GM21825 (cell line): Measurements from ENCODE around the gene UST.
"Not testable (repeated sequence)": the region's sequence is repeated elsewhere in the genome, so short reads cannot be mapped to it uniquely, and the experiment has no call there.

Source experiments
- ATAC-seq: cut with Tn5 transposase; IDR thresholded peaks from one replicate; pipeline ENCODE4 v1.9.1; 2021; ENCODE audit warnings: mild to moderate bottlenecking, moderate library complexity; ENCODE audit not compliant: unreplicated experiment

The UST gene

GRCh38 chr6:148998704-148999103, 251.9 kb downstream of the UST start:
- no peak for ATAC-seq

GRCh38 chr6:148999501-148999900, 252.7 kb downstream of the UST start:
- no peak for ATAC-seq

GRCh38 chr6:148999929-149000468, 253.2 kb downstream of the UST start:
- ATAC-seq, result no peak

DNA sequence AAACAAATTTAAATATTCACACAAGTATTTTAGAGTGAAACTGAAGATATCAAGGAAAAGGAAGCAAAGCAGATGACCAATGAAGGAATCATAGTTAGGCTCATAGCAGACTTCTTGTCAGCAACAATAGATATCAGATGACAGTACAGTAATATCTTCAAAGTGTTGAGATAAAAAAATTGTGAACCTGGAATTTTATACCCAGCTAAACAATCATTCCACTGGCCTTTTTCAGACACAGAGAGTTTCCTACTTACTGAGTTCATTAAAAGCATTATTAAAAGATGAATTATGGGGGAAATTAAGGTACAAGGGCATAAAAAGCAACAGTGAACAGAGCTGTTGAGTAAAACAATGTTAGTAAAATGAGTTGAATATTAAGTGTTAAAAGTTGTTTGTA, 254.6 kb downstream of the UST start:
- ATAC-seq, result no peak

GRCh38 chr6:149003560-149003959, 256.7 kb downstream of the UST start:
- ATAC-seq, result no peak

- no peak for ATAC-seq
Observed at GRCh38 chr6:149004664-149005063, 257.8 kb downstream of the UST start.

DNA sequence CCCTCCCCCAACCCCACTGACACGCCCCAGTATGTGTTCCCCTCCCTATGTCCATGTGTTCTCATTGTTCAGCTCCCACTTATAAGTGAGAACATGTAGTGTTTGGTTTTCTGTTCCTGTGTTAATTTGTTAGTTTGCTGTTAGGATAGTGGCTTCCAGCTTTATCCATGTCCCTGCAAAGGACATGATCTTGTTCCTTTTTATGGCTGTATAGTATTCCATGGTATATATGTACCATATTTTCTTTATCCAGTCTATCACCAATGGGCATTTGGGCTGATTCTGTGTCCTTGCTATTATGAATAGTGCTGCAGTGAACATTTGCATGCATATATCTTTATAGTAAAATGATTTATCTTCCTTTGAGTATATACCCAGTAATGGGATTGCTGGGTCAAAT, 259.4 kb downstream of the UST start:
- ATAC-seq, result not testable (repeated sequence)

GRCh38 chr6:149006671-149007070, 259.8 kb downstream of the UST start:
- no peak for ATAC-seq

DNA sequence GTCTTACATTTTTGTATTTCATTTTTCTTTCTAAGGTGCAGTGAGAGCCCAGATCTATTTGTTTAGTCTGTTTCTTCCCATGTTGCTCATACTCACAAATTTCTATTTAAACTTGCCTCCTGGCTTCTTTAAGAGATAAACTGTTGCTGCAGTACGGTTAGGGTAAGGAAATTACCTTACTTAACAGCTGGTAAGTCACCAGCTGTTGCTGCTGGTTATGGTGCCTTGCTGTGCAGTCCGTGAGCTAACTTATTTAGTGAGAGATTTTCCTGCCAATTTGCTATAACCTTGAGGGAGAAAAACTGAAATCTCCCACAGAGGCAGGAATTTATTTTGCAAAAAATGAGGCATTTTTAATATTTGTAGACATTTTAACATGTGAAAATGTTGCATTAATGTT, 261.0 kb downstream of the UST start:
- ATAC-seq, result no peak

GRCh38 chr6:149008741-149009140, 261.9 kb downstream of the UST start:
- no peak for ATAC-seq

DNA sequence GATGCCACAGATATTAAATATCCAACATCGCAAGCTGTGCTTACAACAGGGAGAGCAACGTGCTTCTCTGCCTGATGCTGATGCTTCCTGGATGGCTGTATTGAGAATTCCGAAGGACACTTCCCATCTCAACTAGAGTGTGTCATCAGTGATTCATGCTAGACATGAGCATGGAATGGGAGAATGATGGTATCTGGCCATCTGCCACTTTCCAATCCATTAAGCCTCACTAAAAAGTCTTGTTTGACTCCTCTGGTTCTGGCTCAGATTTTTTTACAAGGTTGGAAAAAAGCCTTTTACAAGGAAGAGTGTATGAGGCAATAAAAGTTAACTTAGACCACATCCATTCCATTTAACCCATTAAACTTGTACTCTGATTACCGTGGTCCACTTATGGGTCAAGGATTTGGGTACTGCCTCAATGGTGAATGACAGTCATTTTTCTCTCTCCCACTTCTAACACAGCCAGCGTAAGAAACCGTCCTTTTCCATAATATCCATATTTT, 265.3 kb downstream of the UST start:
- no peak for ATAC-seq

- no peak for ATAC-seq
Observed at GRCh38 chr6:149013586-149014344, 266.9 kb downstream of the UST start.

- no peak for ATAC-seq
Observed at GRCh38 chr6:149014631-149015534, 268.1 kb downstream of the UST start.

GRCh38 chr6:149015535-149016525, 269.0 kb downstream of the UST start:
- ATAC-seq, result no peak

GRCh38 chr6:149016716-149017115, 269.9 kb downstream of the UST start:
- ATAC-seq, result no peak

DNA sequence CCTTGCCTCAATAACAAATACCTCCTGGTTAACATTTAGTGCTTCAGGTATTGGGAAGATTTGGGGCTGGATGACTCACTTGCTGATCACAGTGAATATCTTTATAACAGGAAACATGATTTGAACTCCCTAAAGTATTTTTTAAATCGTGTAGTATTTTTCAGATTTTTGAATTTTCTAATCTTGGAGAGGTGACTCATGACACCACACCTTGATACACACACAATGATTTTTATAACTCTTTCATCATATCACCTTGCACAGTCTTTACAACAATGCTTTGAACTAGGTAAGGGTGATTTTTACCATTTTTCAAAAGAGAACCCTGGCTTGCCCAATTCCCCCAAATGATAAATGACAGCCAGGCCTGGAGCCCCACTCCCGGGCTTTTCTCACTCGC, 273.5 kb downstream of the UST start:
- no peak for ATAC-seq

DNA sequence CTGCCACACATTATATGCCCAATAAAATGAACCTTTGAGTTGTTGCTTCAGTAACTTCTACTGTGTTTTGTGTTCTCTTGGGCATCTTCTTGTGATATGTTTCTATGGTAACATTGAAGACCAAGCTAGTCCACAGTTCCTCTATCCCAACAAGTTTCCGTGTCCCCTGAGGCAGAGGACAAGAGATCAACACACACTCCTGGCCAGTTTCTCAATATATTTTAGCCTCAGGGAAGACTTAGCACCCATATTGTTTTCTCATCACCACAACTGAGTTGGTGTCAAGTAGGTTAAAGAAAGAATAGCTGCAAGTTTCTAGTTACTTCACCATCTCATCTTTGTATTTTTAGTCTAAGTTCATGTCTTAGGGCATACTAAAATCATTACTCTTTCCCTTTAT, 277.5 kb downstream of the UST start:
- ATAC-seq, result no peak

GRCh38 chr6:149025061-149025460, 278.2 kb downstream of the UST start:
- ATAC-seq, result no peak

DNA sequence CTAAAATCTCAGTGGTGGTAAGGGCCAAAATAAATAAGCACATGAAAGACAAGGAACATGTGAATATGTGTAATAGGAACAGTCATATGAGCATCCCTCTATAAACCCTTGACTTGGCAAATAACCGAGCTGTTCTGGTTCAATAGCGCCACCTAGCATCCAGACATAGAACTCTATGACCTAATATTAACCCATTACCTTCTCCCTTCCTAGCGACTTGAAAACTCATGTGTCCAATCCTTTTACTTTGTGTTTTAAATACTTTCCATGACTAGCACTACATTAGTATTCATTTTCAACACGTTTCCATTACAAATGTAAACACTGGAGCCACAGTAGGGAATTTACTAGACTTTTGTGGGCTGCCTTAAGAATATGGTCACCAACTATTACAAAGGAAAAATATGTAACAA, 279.7 kb downstream of the UST start:
- ATAC-seq, result no peak

GRCh38 chr6:149027484-149027883, 280.7 kb downstream of the UST start:
- ATAC-seq, result no peak
